ENCODE results near the gene ETV6.

ETV6 gene

DNA sequence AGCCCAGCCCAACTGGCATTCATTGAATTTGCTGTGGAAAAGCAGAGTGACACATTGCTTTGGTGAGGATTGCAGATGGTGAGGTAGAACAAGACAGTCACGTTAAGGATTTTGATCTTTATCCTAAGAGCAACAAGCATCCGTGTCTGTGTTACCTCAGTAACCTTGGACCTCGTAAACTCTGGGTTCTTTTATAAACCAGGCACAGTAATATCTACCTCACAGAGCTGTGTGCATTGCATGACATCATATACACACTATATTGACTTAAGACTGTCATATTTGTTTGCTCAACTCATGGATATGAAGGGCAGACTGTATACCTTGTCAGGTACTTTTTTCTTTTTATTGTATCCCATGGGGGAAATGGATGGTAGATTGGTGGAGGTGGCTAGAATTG lies 156.2 kb downstream of the ETV6 start:
- DNase-seq (ENCODE audit: low spot score), result no peak

DNA sequence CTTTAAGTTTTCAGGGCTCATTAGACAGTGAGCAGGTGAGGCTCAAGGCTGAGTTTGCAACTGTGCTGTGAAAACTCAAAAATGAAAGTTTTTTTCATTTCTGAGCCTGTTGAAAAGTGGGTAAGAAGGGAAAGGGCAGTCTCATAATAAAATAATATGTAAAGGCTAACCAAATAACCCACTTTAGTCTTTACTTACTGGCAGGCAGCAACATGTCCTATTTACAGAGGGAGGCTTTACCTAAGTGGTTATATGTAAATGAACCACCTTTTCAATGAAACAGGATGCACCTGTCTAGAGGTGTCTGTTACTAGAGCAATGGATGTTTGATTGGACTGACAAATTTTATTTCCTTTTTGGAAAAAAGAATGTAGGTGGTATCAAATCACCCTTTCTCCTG lies 158.0 kb downstream of the ETV6 start:
- DNase-seq (ENCODE audit: low spot score), result no peak

DNA sequence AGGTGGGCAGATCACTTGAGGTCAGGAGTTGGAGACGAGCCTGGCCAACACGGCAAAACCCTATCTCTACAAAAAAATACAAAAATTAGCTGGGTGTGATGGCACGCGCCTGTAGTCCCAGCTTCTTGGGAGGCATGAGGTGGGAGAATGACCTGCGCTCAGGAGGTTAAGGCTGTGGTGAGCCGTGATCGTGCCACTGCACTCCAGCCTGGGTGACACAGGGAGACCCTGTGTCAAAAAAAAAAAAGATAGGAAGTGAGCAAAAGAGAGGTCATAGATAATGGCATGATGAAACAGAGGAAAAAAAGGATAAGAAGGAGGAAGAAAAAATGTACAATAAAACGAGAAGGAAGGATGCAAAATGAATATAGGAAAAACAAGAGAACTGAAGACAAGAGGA lies 159.5 kb downstream of the ETV6 start:
- no peak for DNase-seq (ENCODE audit: low spot score)

DNA sequence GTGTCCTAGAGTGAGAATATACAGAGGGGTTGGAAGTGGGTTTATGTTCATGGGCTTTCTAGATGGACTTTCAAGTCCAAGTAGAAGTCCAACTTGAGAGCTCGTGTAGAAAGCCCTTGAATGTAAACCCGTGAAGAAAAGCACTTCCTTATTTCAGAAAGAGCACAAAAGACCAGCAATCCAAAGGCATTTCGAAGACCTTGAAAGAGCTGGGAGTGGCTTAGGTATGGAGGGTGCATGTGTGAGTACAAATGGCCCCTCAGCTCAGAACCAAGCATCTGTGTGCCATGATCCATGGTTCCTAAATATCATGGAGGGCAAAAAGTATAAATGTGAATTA lies 160.7 kb downstream of the ETV6 start:
- DNase-seq (ENCODE audit: low spot score), result no peak

DNA sequence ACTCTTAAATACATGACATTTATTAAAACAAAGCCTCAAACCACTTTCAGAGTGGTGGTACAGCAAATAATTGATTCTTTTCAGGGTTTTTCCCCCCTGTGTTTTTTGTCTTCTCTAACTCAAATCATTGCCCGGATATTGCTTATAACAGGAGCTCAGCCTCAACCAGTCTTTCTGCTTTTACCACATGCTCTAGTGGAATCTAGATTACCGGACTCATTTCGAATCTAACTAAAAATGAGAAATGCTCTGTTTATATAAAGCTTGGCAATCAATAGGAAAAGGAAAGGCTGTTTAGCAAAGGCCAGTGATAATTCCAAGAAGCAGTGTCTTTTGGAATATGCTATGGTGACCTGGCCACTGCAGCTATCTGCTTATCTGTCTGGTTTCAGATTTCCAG lies 161.5 kb downstream of the ETV6 start:
- DNase-seq (ENCODE audit: low spot score), result no peak

DNA sequence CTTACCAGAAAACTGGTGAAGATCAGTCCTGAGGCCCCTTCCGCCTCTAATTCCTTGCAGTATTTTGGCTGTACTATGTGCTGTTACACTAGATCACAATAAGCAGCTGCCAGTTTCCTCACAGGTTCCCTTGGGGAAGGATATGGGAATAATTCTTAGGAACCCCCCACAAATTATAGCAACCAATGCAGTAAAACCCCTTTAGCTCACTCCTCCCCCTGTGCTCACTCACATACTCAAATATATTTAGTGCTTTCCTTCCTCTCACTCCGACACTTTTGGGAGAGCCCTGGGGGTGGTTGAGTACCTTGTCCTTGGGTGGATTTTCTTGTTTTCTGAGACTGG lies 162.7 kb downstream of the ETV6 start:
- no peak for DNase-seq (ENCODE audit: low spot score)

DNA sequence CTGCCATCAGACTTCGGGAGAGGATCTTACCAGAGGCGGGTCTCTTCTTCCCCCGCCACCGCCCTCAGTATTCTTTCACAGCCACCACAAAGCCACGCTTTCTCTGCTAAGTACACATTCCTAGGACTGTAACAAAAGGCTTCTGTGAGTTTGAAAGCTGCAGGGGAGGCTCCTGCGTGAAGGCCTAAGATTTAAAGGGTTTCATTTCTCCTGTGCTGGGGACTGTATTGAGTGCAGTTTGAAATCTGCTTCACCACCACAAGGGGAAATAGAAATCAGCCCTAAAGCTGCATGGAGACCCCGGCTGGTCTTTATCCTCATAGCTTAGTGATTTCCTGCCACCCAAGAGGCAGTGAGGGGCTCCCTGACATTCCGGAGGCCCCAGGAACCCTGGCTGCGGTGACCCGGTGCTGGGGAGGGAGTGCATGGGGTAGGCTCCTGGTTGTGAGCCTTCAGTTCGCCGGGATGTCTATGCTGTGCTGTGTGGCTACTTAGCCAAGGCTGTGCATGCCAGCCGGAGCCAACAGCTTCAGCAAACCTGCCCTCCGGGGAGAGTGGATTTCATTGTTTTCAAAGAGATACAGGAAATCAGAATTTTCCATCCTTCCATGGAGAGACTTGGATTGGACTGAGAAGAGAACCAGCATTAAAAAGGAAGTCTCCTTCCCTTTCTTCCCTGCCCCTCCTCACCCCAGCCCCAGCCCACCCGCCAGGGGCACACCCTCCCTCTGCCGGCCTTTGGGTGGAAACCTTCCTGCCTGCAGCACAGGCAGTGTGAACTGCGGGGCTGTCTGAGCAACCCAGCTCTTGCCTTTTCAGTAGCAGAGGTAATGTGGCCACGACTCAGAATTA lies 163.3 kb downstream of the ETV6 start:
- no peak for DNase-seq (ENCODE audit: low spot score)

DNA sequence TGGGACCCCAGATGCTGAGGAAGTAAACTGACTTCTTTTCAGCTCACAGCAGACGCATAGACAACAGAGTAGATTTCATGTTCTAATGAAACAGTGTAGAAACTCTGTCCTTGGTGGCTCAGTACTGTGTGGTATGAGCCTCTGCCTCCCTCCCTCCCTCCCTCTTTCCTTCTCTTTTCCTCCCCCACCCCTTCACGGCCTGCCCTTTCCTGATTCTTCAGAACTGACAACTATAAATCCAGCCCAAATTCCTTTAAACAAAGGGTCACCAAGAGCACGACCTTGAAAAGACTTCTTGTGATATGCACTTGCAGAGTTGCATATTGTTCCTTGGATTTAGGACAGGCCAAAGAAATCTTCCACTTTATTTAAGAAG lies 164.0 kb downstream of the ETV6 start:
- no peak for DNase-seq (ENCODE audit: low spot score)

DNA sequence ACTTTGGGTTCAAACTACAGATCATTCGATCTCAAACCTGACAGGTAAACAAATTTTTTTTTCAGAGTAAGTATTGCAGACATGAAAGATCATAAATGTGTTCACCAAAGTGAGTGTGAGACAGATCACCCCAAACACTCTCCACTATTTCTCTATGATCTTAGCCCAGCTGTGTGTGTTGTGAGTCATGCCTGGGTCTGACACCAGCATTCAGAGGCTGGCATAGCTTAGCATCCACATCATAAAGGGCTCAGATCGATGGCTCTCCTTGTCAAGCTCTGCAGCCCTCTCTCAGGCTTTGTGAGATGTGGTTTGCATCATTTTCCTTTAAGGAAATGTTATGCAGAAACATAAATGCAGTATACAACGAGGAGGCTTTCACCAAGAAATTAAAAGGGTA lies 164.9 kb downstream of the ETV6 start:
- DNase-seq (ENCODE audit: low spot score), result no peak

DNA sequence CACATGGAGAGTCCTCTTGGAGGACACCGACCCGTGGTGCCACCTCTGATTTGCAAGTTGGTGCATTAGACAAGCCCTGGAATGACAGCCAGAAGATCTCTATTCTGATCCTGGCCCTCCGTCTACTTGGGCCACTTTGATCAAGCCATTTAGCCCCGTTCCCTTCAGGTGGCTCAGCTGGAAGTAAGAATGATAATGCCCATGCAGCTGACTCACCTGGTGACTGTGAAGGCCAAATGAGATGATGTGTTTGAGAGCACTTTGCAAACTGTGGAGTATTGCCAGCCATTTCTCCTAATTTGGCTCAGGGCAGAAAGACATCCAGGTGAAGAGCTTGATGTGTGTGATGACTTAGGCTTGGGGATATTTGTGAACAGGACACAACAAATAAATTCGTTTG lies 165.9 kb downstream of the ETV6 start:
- DNase-seq (ENCODE audit: low spot score), result no peak

DNA sequence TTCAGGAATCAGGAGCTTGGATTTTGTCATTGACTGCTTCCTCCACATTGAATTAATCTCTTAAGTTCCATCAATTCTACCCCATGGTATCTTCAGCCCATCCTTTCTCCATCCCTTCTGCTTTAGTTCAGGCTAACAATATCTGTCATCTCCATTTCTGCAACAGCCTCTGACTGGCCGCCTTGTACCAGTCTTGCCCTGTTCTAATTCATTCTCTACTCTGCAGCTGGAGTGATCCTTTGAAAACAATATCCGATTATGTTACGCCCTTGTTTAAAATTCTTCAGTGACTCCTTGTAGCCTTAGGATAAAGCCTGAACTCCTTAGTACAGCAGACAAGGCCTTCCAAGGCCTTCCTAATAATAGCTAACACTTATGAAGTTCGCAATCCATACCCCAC lies 170.2 kb downstream of the ETV6 start:
- no peak for DNase-seq (ENCODE audit: low spot score)

DNA sequence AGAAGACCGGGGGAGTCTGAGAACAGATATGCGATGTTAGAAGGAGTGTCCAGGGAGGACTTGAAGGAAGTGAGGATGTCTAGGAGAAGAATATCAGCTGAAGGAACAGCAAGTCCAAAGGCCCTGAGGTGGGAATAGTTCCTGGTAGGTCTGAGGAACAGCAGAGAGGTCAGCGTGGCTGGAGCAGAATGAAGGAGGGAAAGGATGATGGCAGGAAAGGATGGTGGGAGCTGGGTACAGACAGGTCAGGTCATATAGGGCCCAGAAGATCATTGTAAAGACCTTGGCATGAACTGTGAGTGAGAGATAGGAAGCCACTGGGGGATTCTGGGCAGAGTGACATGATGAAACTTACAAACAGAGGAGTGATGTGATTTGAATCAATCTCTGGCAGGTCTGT lies 171.0 kb downstream of the ETV6 start:
- DNase-seq (ENCODE audit: low spot score), result no peak

DNA sequence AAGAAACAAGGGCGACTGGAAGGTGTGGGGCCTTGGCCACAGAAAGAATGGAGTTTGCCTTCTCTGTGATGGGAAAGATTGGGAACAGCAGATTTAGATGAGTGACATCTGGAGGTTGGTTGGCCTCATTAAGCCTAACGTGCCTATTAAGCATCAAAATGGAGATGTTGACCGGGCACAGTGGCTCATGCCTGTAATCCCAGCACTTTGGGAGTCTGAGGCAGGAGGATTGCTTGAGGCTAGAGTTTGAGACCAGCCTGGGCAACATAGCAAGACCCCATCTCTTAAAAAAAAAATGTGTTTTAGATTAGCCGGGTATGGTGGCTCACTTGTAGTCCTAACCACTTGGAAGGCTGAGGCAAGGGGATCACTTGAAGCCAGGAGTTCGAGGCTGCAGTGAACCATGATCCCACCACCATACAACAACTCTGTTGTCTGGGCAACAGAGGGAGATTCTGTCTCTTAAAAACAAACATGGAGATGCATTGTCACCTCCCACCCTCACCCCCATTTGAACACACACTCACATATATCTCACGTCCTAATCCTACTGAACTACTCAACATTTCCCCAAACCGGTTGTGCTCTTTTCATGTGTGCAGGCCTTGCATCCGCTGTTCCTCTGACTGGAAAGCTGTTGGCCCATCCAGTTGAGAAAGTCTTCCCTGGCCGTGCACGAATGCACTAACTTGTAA lies 172.1 kb downstream of the ETV6 start:
- no peak for DNase-seq (ENCODE audit: low spot score)

DNA sequence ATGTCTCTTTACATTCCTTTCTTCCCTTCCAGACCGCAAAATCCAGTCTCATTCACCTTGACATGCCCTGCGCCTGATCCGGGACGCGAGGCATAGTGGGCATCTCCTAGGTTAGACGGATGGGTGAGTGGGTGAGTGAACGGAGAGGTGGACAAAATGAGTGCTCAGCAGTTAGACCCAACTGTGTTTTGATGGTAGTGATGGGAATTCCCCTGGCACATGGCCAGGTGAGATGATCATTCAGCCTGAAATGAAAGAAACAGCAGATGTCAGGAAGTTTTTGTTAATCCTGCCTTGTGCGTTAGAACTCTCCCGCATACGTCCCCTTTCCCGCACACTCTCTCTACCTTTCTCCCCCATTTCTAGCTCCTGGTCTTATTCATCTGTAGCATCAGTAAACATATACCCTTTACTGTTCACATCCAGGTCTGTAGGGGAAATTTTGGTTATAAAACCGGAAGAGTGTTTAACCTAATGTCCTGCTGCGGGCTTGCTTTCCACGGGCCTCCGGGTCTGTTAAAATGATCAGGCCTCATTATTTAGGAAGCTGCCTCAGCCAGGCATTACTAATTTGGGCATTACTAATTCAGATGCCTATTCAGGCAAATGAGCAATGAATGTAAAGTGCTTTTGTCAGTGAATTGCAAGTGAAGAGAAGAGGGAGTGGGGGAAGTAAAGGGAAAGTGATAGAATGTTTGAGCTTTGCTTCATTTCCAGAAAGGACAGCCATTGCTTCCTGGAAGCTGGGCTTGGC lies 172.8 kb downstream of the ETV6 start:
- peak; percentile 28 for DNase-seq (ENCODE audit: low spot score)

DNA sequence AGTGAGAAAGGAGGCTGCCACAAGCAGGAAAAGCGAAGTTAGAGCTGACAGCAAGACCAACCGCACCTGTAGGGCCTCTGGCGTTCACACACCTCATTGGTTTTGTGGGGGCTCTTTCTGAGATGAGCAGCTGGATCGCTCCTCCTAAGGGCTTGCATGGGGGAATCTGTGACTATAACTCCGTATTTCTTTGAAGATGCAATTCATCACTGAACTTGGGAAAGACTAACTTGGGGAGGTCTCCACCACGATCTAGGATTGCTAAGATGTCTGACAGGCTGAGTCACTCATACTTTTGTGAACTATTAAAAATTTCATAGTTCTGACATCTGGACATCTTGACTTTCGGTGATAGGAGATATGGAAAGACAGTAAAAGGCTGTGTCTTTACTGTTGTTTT lies 173.6 kb downstream of the ETV6 start:
- no peak for DNase-seq (ENCODE audit: low spot score)

DNA sequence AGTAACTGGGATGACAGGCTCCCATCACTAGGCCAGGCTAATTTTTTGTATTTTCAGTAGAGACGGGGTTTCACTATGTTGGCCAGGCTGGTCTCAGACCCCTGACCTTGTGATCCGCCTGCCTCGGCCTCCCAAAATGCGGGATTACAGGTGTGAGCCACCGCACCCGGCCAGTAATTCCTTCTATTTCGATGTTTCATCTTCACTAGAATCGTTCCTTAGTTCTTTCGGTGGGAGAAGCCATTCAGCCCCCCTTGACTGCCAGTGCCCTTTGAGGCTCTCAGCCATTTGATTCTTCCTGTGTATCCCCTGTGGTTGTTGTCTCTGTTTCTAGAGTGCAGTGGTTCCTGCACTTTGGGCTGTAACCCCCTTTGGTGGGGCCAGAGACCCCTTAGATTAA lies 174.1 kb downstream of the ETV6 start:
- no peak for DNase-seq (ENCODE audit: low spot score)

DNA sequence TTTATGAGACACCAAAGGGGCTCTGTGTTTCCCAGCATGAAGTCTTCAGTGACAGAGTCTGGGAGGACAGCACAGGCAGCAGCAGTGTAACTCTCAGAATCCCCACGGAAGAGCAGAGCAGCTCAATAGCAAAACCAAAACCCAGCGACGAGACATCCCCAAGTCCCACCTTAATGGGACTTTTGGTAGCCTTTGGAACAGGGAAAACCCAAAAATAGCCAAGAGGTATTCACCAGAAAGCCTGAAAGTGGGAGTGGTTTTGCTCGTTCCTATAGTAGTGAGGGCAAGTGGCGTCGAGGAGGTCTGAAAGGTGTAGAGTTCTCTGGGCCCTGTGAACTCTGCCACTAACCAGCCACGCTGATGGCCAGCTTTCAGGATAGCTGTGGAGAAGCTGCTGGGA lies 174.6 kb downstream of the ETV6 start:
- no peak for DNase-seq (ENCODE audit: low spot score)

DNA sequence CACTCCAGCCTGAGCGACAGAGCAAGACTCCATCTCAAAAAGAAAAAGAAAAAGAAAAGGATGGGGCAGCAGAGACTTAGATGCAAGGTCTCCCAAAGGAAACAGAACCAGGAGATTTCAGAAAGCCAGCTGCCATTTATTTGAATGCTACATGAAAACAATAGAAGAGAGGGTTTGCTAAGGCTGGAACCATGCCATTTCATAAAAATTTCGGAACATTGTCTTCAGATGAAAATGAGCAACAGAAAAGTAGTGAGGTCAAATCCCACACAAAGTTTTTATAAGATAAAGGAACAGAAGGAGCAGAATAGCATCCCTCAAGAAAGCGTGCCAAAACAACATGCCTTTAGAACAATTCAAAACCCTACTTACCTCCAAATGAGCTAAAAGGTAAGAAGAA lies 175.3 kb downstream of the ETV6 start:
- DNase-seq (ENCODE audit: low spot score), result no peak

DNA sequence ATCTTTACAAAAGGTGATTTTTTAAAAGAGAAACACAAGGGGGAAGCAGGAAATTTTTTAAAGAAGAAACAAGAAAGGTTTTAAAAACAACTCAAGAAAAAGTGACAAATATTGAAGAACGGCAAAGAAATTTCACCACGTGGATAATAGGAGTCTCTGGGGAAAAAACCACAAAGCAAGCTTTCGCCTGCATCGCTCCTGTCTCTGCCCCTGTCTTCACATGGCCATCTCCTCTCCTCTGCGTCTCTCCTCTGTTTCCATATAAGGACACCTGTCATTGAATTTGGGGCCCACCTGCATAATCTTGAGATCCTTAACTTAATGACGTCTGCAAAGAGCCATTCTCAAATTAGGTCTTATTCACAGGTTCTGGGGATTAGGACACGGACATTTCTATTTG lies 175.8 kb downstream of the ETV6 start:
- DNase-seq (ENCODE audit: low spot score), result no peak

DNA sequence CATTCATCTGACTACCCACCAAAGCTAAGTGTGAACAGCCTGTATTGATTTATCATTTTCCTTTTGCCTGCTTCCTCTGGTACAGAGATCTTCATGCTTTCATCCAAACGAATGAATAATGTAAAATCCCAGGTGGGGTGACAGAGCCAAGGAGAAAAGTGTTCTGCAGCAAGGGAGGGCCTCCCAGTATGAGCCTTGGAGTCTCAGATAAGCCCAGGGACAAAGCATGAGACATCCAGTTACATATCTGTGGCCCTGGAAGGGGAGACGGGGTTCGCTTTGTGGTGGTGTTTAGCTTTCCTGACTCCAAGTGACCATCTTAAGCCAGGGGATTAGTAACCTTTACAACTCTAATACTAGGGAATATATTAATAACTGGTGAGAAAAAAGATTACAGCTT lies 177.1 kb downstream of the ETV6 start:
- no peak for DNase-seq (ENCODE audit: low spot score)

DNA sequence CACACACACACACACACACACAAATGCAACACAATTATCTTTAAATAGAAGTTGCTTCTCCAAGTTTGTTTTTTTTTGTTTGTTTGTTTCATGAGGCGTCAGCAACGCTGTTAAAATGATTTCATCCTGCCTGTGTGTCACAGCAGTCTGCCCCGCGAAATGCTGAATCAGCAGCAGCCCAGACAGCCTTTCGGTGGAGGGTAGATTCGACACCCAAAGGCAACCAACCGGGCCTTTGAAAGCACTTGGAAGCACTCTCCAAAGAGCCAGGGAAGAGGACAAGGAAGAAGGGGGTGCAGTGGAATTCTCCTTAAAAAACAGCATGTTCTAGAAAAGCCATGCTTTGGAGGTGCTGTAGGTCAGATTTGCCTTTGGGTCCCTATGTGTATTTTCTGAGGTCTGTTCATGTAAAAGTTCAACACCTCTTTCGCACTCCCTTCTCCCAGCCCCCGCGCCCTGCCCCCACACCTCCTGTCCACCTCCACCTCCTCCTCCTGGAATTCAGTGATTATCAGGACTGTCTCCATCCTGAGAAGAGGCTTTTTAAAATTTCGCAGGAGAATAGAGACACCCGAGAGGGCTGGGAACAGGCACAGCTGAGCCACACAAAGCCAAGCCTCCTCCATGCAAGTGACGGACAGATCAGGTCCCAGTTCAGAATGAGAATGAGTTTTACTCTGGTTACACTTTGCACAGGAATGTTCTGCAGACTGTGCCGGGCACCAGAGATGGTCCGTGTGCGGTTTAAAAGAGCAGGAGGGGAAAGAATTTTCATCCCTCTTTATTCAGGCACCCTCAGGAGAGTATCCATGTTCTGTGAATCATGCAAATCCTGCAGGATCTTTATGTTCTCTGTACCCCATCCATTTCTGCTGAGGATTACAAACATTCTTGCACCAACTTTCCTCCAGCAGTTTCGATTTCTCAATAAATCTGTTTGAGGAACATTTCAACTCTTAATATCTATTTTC lies 177.9 kb downstream of the ETV6 start:
- no peak for DNase-seq (ENCODE audit: low spot score)

DNA sequence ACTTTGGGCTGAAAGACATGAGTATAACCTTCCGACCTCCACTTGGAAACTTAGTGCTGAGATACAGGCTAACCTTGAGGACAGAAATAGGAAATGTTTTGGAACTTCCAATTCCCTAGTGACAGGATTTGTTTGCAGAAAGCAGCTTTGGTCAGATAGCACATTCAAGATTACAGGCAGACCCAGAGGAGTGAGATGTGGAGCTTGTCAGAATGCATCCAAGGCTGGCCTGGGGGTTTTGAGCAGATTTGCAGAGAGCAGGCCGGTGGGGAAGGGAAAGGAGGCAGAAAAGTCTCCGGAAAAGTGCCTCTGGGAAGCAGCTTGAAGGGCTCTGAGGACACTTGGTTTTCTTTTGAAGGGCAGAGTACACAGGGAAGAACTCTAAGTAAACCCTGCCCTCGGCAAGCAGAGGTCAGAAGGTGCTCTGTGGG lies 180.3 kb downstream of the ETV6 start:
- no peak for DNase-seq (ENCODE audit: low spot score)

Measured in hematopoietic multipotent progenitor cell treated with erythropoietin and hydrocortisone succinate and interleukin-3 and kit ligand, for 17 days (in vitro differentiated cells).